ENCODE measurements around the gene CDC37L1.

The CDC37L1 gene

DNA sequence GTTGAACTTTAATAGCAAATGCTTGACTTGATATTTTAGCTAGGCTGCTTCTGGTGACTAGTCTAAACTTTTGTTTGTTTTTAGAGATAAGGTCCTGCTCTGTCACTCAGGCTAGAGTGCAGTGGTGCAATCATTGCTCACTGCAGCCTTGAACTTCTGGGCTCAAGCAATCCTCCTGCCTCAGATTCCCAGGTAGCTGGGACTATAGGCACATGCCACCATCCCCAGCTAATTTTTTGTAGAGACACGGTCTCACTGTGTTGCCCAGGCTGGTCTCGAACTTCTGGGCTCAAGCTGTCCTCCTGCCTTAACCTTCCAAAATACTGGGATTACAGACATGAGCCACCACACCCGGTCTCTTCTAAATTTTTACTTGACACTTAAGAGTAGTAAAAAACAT is 20.7 kb downstream of the CDC37L1 start:
- TF ChIP-seq, protein P1, sequence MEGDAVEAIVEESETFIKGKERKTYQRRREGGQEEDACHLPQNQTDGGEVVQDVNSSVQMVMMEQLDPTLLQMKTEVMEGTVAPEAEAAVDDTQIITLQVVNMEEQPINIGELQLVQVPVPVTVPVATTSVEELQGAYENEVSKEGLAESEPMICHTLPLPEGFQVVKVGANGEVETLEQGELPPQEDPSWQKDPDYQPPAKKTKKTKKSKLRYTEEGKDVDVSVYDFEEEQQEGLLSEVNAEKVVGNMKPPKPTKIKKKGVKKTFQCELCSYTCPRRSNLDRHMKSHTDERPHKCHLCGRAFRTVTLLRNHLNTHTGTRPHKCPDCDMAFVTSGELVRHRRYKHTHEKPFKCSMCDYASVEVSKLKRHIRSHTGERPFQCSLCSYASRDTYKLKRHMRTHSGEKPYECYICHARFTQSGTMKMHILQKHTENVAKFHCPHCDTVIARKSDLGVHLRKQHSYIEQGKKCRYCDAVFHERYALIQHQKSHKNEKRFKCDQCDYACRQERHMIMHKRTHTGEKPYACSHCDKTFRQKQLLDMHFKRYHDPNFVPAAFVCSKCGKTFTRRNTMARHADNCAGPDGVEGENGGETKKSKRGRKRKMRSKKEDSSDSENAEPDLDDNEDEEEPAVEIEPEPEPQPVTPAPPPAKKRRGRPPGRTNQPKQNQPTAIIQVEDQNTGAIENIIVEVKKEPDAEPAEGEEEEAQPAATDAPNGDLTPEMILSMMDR (IDR thresholded peaks at IDR 0.05; ENCODE audit: insufficient read depth, low read length, poor library complexity, severe bottlenecking), result no peak
- Histone ChIP-seq H3K9me3 (ENCODE audit: insufficient read depth, low read length) (no peaks in the 10 kb centered on the region), H3K9ac (ENCODE audit: low read length) (no peak overlapping the region), H3K79me2 (ENCODE audit: insufficient read depth, low read length) (peaks cover 5% of the 10 kb centered on the region; the same call in 1 of the 2 replicates), H4K20me1 (ENCODE audit: low read depth, low read length) (0 out of 2 replicates have a peak, but pooled peaks cover 5% of the 10 kb centered on the region), H3K27me3 (ENCODE audit: low read length) (no peaks in the 10 kb centered on the region), H3K36me3 (ENCODE audit: low read length) (peaks cover 54% of the 10 kb centered on the region), H2AFZ (ENCODE audit: low read depth, low read length, severe bottlenecking) (no peak overlapping the region), H3K4me3 (ENCODE audit: insufficient read depth, low read length, poor library complexity, severe bottlenecking) (no peak overlapping the region), H3F3A (ENCODE audit: insufficient read depth) (peaks cover 5% of the 10 kb centered on the region; the same call in 1 of the 2 replicates), H3K9me2 (replicated peaks; ENCODE audit: insufficient read depth, low read length) (no peaks in the 10 kb centered on the region), H3K27ac (ENCODE audit: low read depth, low read length) (no peak overlapping the region), H3K4me2 (ENCODE audit: low read depth, low read length, poor library complexity, severe bottlenecking) (no peak overlapping the region)

DNA sequence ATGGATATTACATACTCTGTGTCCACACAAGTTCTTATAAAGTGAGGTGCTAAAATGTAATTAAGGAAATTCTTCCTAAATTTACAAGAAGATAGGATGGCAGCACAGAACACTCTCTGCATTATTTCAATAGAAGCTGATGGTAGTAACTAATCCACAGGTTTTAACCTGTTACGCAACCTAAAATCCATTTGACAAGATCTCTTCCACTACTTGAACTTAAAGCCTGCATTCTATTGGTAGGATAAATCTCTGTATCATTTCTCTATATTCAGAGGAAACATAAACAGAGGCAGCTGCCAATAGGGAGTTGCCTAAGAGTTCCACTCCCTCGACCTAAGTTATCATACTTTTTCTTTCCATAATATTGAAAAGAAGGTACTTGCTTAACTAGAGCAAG is 21.6 kb downstream of the CDC37L1 start:
- H3K4me2 ChIP-seq (ENCODE audit: low read depth, low read length, poor library complexity, severe bottlenecking), result no peak overlapping the region
- no peaks in the 10 kb centered on the region for H3K9me3 ChIP-seq (ENCODE audit: insufficient read depth, low read length)
- 0 out of 2 replicates have a peak, but pooled peaks cover 5% of the 10 kb centered on the region for H4K20me1 ChIP-seq (ENCODE audit: low read depth, low read length)
- peaks cover 6% of the 10 kb centered on the region; the same call in 1 of the 2 replicates for H3F3A ChIP-seq (ENCODE audit: insufficient read depth)
- no peak overlapping the region for H3K27ac ChIP-seq (ENCODE audit: low read depth, low read length)
- TF ChIP-seq EZH2phosphoT487 (conservative IDR thresholded peaks at IDR 0.05; ENCODE audit: low read length), result no peak
- TF ChIP-seq, protein P1 (IDR thresholded peaks at IDR 0.05; ENCODE audit: insufficient read depth, low read length, poor library complexity, severe bottlenecking), result no peak
- H3K36me3 ChIP-seq (ENCODE audit: low read length), result peaks cover 61% of the 10 kb centered on the region
- no peak overlapping the region for H3K9ac ChIP-seq (ENCODE audit: low read length)
- no peak overlapping the region for H2AFZ ChIP-seq (ENCODE audit: low read depth, low read length, severe bottlenecking)
- no peak overlapping the region for H3K4me3 ChIP-seq (ENCODE audit: insufficient read depth, low read length, poor library complexity, severe bottlenecking)
- H3K27me3 ChIP-seq (ENCODE audit: low read length), result no peaks in the 10 kb centered on the region
- no peaks in the 10 kb centered on the region for H3K79me2 ChIP-seq (ENCODE audit: insufficient read depth, low read length)
- H3K9me2 ChIP-seq (replicated peaks; ENCODE audit: insufficient read depth, low read length), result no peaks in the 10 kb centered on the region

DNA sequence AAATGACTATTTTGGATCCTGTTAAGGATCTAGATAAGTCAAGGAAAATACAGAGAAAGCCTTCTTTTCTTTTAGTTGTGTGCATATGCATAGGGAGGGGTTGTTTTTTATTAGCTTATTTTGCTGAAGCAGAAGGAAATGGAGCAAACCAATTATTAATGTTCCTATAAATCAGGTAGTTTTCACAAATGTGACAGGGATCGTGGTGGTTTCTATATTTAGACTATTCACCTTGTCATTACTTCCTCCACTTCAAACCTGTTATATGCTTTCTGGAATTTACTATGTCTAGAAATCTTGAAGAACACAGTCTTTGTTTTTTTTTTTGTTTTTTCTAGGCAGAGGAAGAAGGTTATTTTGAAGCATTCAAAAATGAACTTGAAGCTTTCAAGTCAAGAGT is 22.2 kb downstream of the CDC37L1 start:
- Histone ChIP-seq H3K27me3 (ENCODE audit: low read length) (no peaks in the 10 kb centered on the region), H3K27ac (ENCODE audit: low read depth, low read length) (no peak overlapping the region), H3K9me2 (replicated peaks; ENCODE audit: insufficient read depth, low read length) (no peaks in the 10 kb centered on the region), H2AFZ (ENCODE audit: low read depth, low read length, severe bottlenecking) (no peak overlapping the region), H3K79me2 (ENCODE audit: insufficient read depth, low read length) (no peaks in the 10 kb centered on the region), H3K4me2 (ENCODE audit: low read depth, low read length, poor library complexity, severe bottlenecking) (no peak overlapping the region), H3K9ac (ENCODE audit: low read length) (no peak overlapping the region), H3K4me3 (ENCODE audit: insufficient read depth, low read length, poor library complexity, severe bottlenecking) (no peak overlapping the region), H3K9me3 (ENCODE audit: insufficient read depth, low read length) (no peaks in the 10 kb centered on the region), H3K36me3 (ENCODE audit: low read length) (peaks cover 63% of the 10 kb centered on the region), H3F3A (ENCODE audit: insufficient read depth) (peaks cover 12% of the 10 kb centered on the region; the same call in 1 of the 2 replicates), H4K20me1 (ENCODE audit: low read depth, low read length) (0 out of 2 replicates have a peak, but pooled peaks cover 5% of the 10 kb centered on the region)
- TF ChIP-seq, protein P1 (IDR thresholded peaks at IDR 0.05; ENCODE audit: insufficient read depth, low read length, poor library complexity, severe bottlenecking), result no peak
- no peak for TF ChIP-seq EZH2phosphoT487 (conservative IDR thresholded peaks at IDR 0.05; ENCODE audit: low read length)
